GM18498 (cell line): ENCODE measurements around the gene HYPK.

ENCODE experiments used
- ATAC-seq: cut with Tn5 transposase; IDR thresholded peaks from one replicate; pipeline ENCODE4 v1.9.1; 2021; ENCODE audit warnings: mild to moderate bottlenecking, moderate library complexity; ENCODE audit not compliant: unreplicated experiment

Gene HYPK

DNA sequence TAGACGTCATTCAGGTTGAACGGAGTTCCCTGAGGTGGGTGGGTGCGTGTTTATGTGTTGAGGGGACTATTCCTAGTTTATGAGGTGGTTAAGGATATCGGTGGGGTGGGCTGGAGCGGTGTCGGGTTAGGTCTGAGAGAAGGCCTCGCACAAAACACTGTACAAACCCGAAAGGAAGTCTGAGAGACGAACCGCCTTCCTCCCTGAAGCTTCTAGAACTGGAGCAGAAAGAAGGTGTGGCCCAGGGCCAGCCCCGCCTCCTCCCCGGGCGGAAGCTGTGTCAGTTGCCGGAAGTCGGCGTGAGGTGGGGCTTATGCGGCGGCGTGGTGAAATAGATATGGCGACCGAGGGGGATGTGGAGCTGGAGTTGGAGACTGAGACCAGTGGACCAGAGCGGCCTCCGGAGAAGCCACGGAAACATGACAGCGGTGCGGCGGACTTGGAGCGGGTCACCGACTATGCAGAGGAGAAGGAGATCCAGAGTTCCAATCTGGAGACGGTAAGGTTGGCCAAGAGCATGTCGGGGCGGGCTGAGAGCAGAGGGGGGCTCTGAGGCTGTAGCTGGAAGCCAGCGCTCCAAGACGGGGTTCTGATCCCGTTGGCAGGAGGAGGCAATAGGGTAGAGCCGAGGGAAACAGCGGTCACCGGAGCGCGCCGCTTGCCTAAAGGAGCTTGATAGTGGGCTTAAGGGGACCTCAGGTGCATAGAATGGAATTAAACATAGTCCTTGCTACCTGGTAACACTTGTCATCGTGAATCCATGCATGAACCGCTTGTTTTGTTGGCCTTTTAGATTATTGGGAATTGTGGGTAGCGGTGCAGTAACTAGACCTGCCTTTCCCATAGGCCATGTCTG, at the start of gene HYPK:
Gene HYPK (plus strand): TSS at position 314 of the 856 bp plus-strand sequence. CDS start 24 bp downstream, at position 338.
- peak; percentile 87 for ATAC-seq

DNA sequence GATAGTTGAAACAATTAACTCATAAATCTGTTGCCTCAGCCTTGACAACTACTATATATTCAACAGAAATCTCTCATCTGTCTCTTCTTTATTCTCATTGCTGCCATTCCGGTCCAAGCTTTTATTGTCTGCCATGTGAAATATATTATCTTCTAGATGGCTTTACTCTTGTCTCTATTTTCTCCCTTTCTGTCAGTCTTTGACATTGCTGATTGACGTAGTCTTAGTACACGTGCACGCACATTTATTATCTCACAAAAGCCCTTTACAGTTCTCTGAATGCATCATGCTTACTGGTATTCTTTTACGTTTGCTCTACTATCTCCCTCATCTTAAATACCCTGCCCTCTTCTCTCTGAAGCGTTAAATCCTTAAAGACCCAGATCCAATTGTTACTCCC, 48.5 kb upstream of the HYPK start:
- ATAC-seq, result no peak

DNA sequence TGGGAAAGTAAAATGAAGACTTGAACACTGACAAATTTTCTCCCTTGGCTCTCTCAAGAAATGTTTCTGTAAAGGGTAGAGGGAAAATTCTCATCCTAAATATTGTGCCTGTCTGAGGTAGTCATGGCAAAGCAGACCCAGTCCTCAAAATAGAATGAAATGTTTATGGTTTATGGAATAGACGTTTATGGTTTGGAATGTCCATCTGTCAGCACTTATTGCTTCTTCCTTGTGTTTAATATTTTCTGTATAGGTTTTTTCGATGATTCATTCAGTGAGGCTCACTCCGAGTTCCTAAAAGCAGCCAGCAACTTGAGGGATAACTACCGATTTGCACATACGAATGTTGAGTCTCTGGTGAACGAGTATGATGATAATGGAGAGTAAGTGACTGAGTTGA, 37.6 kb upstream of the HYPK start:
- no peak for ATAC-seq

DNA sequence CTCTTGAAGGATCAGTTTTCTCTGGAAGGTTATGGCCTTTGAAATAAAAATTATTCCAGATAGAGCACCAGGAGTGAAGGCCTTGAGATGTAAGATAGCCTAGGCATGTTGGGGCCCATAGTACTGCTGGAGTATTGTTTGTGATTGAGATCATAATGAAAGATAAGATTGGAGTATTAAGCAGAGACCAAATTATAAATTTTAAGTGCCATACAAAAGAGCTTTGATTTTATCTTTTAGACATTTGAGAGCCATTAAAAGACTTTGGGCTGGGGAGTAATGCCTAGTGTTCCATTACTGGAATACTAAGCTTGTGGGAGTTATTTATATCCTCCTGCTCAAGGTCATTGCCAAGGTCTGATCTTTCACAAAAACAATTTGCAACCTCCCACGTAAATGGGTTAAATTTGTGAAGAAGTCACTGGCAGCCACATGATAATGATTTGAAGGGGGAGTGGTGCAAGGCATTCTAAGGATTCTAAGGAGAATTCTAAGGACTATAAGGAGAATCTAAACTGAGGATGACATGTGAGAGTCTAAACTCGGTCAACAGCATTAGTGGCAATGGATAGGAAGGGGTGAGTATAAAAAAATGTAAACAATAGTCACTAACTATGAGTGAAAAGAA, 36.5 kb upstream of the HYPK start:
- no peak for ATAC-seq

DNA sequence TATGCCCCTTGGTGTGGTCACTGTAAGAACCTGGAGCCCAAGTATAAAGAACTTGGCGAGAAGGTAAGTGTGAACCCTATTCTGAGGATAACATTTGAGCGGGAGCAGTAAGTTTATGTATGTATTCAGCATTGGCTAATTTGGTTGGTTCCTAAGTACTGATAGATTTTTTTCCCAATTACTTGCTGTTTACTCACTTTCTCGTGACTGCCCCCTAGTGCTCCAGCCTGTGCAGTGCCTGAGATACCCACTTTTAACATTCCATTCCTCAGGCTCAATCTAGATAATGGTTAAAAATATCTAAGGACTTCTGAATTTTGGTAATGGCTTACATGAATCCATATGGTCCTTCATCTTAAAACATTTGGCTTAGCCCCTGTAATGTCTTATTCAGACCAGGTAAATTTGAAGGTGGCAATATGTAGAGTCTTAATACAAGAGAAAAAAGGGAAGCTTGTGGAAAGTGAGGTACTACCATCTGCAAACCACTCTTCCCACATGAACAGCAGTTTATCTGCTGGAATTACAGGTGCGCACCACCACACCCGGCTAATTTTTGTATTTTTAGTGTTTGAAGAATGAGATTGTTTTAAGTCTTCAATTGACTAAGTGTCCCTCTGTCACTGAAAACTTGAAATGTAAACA, 30.7 kb upstream of the HYPK start:
- no peak for ATAC-seq

DNA sequence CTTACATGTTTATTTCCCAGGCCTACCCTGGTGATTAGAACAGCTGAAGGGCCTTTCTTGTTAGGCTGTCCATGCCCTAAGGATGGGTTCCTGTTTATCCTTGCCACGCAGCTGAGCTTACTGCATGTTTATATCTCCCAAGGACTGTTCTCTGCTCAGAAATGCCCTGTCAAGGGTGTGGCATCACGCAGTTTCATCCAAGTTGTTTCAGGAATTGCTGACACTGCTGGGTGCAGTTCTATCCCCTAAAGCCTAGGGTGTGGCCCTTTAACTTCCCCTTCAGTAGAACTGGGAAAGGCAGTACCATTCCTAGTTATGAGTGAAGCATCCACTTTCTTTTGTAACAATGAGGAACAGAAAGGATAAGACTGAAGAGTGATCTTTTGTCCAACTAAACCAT, 28.6 kb upstream of the HYPK start:
- ATAC-seq, result no peak

DNA sequence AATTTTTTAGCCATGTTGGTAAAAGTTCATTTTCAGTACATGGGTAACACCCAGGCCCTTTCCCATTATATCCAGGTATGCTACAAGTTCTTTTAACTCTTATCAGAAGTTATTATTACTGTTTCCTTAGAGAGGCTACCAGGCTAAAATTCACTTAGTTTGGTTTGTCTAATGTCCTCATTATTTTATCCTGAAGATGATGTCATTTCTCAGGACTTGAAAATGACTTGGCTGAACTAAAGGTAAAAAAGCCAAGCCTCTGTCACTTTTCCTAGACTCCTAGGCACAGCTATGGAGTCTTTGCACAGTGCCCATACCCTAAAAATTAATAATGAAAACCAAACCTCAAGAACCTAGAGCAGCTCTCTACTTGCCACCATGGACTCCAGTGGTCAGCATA, 27.8 kb upstream of the HYPK start:
- no peak for ATAC-seq

DNA sequence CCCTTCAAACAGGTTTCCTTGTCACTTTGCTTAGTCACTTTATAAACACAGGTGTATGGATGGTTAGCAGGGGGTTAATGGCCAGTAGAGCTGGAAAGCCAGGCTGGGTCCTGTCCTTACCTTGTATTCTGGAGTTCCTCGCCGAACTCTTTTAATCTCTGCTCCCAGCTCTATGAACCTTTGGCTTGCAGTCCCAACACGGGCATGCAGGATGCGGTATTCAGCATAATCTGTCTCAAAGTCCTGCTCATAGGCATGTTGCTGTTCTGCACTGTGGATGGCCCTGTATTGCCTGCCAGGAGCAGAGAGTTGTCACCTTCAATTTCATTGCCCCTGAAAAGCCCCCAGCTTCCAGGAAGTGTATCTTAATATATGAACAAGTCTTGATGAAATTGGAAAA, 26.3 kb upstream of the HYPK start:
- ATAC-seq, result no peak

- no peak for ATAC-seq
Measured at GRCh38 chr15:43775411-43775965, 24.9 kb upstream of the HYPK start.

DNA sequence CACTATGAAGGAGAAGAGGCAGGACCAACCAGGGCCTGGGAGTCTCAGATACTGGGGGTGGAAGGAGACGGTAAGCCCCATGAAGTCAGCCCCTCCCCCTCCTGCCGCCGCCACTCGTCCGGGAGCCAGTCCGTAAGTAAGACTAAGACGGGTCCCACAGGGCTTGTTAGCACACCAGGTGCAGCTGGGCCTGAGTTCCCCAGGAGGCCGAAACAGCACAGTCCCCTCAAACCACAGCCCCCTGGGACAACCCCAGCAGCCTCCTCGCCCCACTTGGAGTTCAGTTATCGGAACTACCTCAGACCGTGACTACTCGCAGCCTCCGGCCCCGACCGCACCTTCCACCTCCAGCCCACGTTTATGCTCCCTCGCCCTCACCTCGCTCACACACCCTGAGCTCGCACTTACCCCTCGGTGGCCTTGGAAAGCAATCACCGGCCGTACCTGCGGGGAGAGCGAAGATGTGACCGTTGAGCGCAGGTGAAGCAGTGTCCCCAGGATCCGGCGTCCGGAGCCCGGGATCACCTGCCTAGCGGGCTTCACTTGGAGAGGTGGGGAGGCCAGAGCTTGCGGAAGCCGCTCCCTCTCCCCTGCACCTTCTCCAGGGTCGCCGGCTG, 24.2 kb upstream of the HYPK start:
- ATAC-seq, result peak; percentile 54

DNA sequence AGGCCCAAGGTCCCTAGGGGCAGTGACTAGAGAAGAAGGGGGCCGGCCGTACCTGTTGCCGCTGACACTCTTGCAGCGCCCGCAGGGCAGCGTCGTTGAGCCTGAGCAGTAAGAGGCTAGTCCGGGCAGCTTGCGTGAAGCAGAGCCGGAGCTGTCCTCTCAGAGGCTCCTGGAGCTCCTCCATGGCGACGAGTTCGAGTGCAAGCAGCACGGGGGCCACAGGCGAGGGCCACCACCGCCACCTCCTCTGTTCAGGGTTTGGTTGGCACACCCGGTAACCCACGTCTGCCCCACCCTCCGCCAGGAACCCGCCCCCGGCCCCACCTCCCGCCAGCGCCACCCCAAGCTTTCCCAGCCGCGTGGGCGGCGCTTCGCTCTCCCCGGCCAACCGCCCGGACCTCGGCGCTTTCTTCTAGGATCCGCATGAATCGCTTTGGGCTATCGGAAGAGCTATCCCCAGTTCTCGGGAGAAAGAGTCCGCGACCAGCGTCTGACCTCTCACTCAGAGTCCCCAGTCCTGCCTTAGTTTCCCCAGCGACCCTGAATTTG, 23.6 kb upstream of the HYPK start, which contains the start of gene ELL3:
Gene ELL3 (minus strand): TSS at position 249 of the 549 bp plus-strand sequence. CDS start 65 bp downstream, at position 184.
- ATAC-seq, result peak; percentile 52

GRCh38 chr15:43777267-43777914, 23.0 kb upstream of the HYPK start:
- ATAC-seq, result peak; percentile 65

DNA sequence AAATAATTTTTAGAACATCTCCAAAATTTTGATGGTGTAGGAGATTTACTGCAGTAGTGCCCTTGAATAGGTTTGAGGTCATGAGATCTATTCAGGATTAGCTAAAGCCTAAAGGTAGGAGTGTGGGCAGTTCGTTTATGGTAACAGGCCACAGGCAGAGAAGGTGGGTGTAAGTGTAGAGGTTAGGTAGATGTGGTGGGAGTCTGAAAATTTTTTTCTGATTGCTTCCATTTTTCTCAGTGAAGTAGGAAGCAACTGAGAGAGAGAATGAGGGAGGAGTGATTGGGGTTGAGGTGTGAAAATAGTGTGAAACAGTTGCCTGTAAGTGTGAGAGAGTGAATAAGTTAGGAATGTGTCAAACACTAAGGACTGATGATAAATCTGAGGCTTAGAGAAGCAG, 21.4 kb upstream of the HYPK start:
- ATAC-seq, result no peak

DNA sequence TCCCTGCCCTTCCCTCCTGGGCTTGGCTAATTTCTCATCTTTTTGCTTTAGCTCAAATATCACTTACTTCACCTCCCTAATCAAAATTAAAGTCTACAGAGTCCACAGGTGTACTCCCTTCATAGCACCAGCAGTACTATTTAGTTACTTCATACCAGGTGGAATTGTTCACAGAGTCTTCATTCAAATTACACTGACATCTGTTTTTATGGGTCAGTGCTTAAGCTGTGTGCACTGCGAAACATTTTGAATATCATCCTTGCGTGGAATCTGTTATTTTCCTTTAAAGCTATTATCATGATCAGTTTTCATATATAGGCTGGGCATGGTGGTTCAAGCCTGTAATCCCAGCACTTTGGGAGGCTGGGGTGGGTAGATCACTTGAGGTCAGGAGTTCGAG, 11.0 kb upstream of the HYPK start:
- no peak for ATAC-seq

- peak; percentile 93 for ATAC-seq
Measured at GRCh38 chr15:43791993-43792760, 8.2 kb upstream of the HYPK start, which contains the start of gene SERF2. TSS of gene SERF2 (plus strand) at chr15:43792320. CDS start at chr15:43792377, 57 bp downstream.

- no peak for ATAC-seq
Measured at GRCh38 chr15:43792761-43793476, 7.5 kb upstream of the HYPK start.

DNA sequence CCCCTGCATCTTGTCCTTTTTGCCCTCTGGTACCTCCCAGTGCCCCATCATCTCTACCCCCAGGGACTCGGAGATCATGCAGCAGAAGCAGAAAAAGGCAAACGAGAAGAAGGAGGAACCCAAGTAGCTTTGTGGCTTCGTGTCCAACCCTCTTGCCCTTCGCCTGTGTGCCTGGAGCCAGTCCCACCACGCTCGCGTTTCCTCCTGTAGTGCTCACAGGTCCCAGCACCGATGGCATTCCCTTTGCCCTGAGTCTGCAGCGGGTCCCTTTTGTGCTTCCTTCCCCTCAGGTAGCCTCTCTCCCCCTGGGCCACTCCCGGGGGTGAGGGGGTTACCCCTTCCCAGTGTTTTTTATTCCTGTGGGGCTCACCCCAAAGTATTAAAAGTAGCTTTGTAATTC, 6.8 kb upstream of the HYPK start:
- no peak for ATAC-seq

- ATAC-seq, result no peak
Measured at GRCh38 chr15:43794269-43795037, 5.9 kb upstream of the HYPK start.
